Caco-2 (cell line): Measurements from ENCODE around the gene LMTK3. TPM values are rescaled to one million over a fixed set of nuclear protein-coding genes. Genes with fewer than 3 reads are reported as not detected.

Source experiments
- BruUV-seq: library from RNA; stranded (reverse); fragments of 400-500 nt; replicated peaks from 2 replicates; lab custom pipeline; 2021; lab: Mats Ljungman, UMichigan
- CTCF ChIA-PET: fragments of 300-600 bp; sonication (Branson Sonifier 250); formaldehyde crosslinking; loops from one replicate; lab custom pipeline; 2022; ENCODE audit warnings: antibody characterized with exemption; lab: Charles Lee
- POLR2A ChIA-PET: fragments of 300-600 bp; sonication (Branson Sonifier 250); formaldehyde crosslinking; loops from one replicate; lab custom pipeline; 2022; ENCODE audit warnings: antibody characterized with exemption; lab: Charles Lee
- DNase-seq, 2 experiments: peaks; one replicate each; pipeline versions ENCODE4 v3.0.0 to v3.0.0-alpha.2; 2020 to 2022
- H3K27me3 ChIP-seq: replicated peaks from 2 replicates; pipeline ENCODE4 v1.6.0; 2011; ENCODE audit warnings: low read length; ENCODE audit not compliant: control insufficient read depth, insufficient read depth
- H3K36me3 ChIP-seq: 2 replicates; pipeline ENCODE4 v1.5.1; 2011; ENCODE audit warnings: low read length; ENCODE audit not compliant: control insufficient read depth, insufficient read depth
- H3K4me1 ChIP-seq: fragments of 250-450 bp; sonication (Bioruptor Pico); 2 replicates; pipeline ENCODE4 v1.5.1; 2020; ENCODE audit warnings: mild to moderate bottlenecking
- H3K4me3 ChIP-seq: 2 replicates; pipeline ENCODE4 v1.5.1; 2011; ENCODE audit warnings: low read depth, mild to moderate bottlenecking, control low read depth, low read length
- H3K9me3 ChIP-seq: fragments of 250-450 bp; sonication (Bioruptor Pico); 2 replicates; pipeline ENCODE4 v1.5.1; 2020; ENCODE audit warnings: mild to moderate bottlenecking, moderate library complexity
- H3K27ac Mint-ChIP-seq: one replicate; pipeline ENCODE4 v1.8.0; 2022; ENCODE audit warnings: mixed read lengths; ENCODE audit not compliant: unreplicated experiment
- H3K27me3 Mint-ChIP-seq: one replicate; pipeline ENCODE4 v1.8.0; 2022; ENCODE audit warnings: mixed read lengths; ENCODE audit not compliant: insufficient read depth, unreplicated experiment
- H3K36me3 Mint-ChIP-seq: one replicate; pipeline ENCODE4 v1.8.0; 2022; ENCODE audit warnings: mild to moderate bottlenecking, mixed read lengths; ENCODE audit not compliant: insufficient read depth, unreplicated experiment
- H3K4me1 Mint-ChIP-seq: one replicate; pipeline ENCODE4 v1.8.0; 2022; ENCODE audit warnings: low read depth, mixed read lengths; ENCODE audit not compliant: unreplicated experiment
- H3K4me3 Mint-ChIP-seq: one replicate; pipeline ENCODE4 v1.8.0; 2022; ENCODE audit warnings: mild to moderate bottlenecking, moderate library complexity, mixed read lengths; ENCODE audit not compliant: unreplicated experiment
- H3K9me3 Mint-ChIP-seq: one replicate; pipeline ENCODE4 v1.8.0; 2022; ENCODE audit warnings: mixed read lengths; ENCODE audit not compliant: unreplicated experiment
- CTCF ChIP-seq, 2 experiments: fragments of 200-600 bp in 1 of 2; IDR thresholded peaks; 1 replicate in 1 of 2; 2 replicates in 1 of 2; pipeline versions ENCODE4 v1.5.1 to v1.8.0; 2011 to 2022; ENCODE audit warnings: antibody characterized with exemption in 1 of 2, control low read depth in 1 of 2, inconsistent platforms in 1 of 2, low read depth in 1 of 2, low read length in 1 of 2, mild to moderate bottlenecking in 1 of 2, moderate library complexity in 1 of 2; ENCODE audit not compliant: insufficient read depth in 1 of 2, severe bottlenecking in 1 of 2, unreplicated experiment in 1 of 2
- intact Hi-C: fragments of 100-400 bp; cut with micrococcal nuclease; formaldehyde crosslinking; loops from one replicate; pipeline ENCODE4 v1.10.0; 2022; ENCODE audit not compliant: unreplicated experiment
- total RNA-seq: library from RNA; stranded (reverse); gene quantifications from 2 replicates; pipeline ENCODE4 v1.2.3, GENCODE V29; 2022

The LMTK3 gene
- total RNA-seq, 1 experiment from 2014 or later, result 22.6 TPM

GRCh38 chr19:48508729-48509411 is 2.8 kb downstream of the LMTK3 start:
- Mint-ChIP-seq H3K27me3 (no peaks in the 10 kb centered on the region), H3K4me1 (peaks cover 11% of the 10 kb centered on the region), H3K36me3 (peaks cover 11% of the 10 kb centered on the region), H3K27ac (no peak overlapping the region), H3K9me3 (no peaks in the 10 kb centered on the region), H3K4me3 (peak overlapping the region; percentile 27)
- Histone ChIP-seq H3K4me3 (no peak overlapping the region), H3K36me3 (no peaks in the 10 kb centered on the region), H3K9me3 (no peaks in the 10 kb centered on the region), H3K27me3 (no peaks in the 10 kb centered on the region), H3K4me1 (0 out of 2 replicates have a peak, but pooled peaks cover 12% of the 10 kb centered on the region)
- ChIA-PET POLR2A (interaction anchor here (0.6 kb wide), 1 partner anchor 22 kb away, joined by 12 read pairs; no protein-coding TSS in a partner anchor), CTCF (interaction anchor here (1.2 to 5.9 kb wide), 2 partner anchors 75 to 100 kb away, joined by 3 to 112 read pairs; no protein-coding TSS in a partner anchor)
- intact Hi-C loops, result no loop called here
- no peak for DNase-seq
- no peak for TF ChIP-seq CTCF (IDR thresholded peaks at IDR 0.05; ENCODE audit: insufficient read depth in 1 of 2, low read depth in 1 of 2, low read length in 1 of 2, severe bottlenecking in 1 of 2, unreplicated experiment in 1 of 2)
- BruUV-seq, result no TSS peak

- CTCF ChIA-PET, result interaction anchor here (0.5 to 5.9 kb wide), 5 partner anchors 18 to 101 kb away, joined by 3 to 112 read pairs (median 5); no protein-coding TSS in a partner anchor
- intact Hi-C loops, result no loop called here
Measured at GRCh38 chr19:48507911-48508439, 3.7 kb downstream of the LMTK3 start.

More at GRCh38 chr19:48507911-48508439, 3.7 kb downstream of the LMTK3 start:
- Mint-ChIP-seq H3K27ac (peak overlapping the region; percentile 45), H3K36me3 (peaks cover 11% of the 10 kb centered on the region), H3K27me3 (no peaks in the 10 kb centered on the region), H3K4me1 (peaks cover 16% of the 10 kb centered on the region), H3K9me3 (no peaks in the 10 kb centered on the region), H3K4me3 (no peak overlapping the region)
- Histone ChIP-seq H3K4me1 (0 out of 2 replicates have a peak, but pooled peaks cover 12% of the 10 kb centered on the region), H3K27me3 (no peaks in the 10 kb centered on the region), H3K36me3 (no peaks in the 10 kb centered on the region), H3K9me3 (no peaks in the 10 kb centered on the region), H3K4me3 (no peak overlapping the region)
- TF ChIP-seq CTCF (IDR thresholded peaks at IDR 0.05; ENCODE audit: insufficient read depth in 1 of 2, low read depth in 1 of 2, low read length in 1 of 2, severe bottlenecking in 1 of 2, unreplicated experiment in 1 of 2), result no peak
- no TSS peak for BruUV-seq
- no peak for DNase-seq
- POLR2A ChIA-PET, result interaction anchor here (0.5 kb wide), 1 partner anchor 50 kb away, joined by 3 read pairs; no protein-coding TSS in a partner anchor
